GM19099 (cell line): ENCODE results near the gene FMO5.

ENCODE experiments used
- POLR2A ChIP-seq: IDR thresholded peaks from 3 replicates; pipeline ENCODE4 v1.6.1; 2011; ENCODE audit warnings: low read depth; ENCODE audit not compliant: insufficient read length; ENCODE audit errors: extremely low read depth

The FMO5 gene

GRCh38 chr1:147214842-147215539 is 10.1 kb downstream of the FMO5 start:
- TF ChIP-seq POLR2A, result no peak

DNA sequence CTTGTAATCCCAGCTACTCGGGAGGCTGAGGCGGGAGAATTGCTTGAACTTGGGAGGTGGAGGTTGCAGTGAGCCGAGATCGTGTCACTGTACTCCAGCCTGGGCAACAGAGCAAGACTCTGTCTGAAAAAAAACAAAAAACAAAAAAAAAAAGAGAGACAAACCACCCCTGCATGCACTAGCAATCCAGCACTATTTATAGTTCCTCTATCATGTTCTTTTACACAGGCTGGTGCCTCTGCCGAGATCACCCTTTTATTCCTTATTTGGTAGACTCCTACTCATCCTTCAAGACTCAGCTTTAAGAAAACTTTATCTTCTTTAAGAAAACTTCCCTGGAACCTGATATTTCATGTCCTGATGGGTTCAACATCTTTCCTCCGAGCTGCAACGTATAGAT is 10.8 kb downstream of the FMO5 start:
- TF ChIP-seq POLR2A, result no peak

GRCh38 chr1:147213271-147213670 is 11.9 kb downstream of the FMO5 start:
- no peak for TF ChIP-seq POLR2A

DNA sequence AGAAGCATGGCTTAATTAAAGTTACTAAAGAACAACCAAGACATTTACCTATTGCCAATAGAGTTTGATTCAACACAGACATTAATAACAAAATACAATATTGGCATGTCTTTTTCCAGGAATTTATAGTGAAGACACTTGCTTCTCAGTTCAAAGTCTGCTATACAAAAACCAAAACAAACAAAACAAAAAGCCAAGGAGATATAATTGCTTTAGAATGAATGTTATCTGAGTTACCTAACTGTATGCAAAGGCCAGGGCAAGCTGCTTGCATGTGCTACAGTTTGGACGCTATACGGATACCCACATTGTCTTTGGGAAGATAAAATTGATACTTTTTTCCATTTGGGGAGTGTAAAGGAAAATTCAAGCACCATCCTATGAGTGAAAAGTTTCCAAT is 13.6 kb downstream of the FMO5 start:
- TF ChIP-seq POLR2A, result no peak

GRCh38 chr1:147210987-147211386 is 14.2 kb downstream of the FMO5 start:
- no peak for TF ChIP-seq POLR2A

DNA sequence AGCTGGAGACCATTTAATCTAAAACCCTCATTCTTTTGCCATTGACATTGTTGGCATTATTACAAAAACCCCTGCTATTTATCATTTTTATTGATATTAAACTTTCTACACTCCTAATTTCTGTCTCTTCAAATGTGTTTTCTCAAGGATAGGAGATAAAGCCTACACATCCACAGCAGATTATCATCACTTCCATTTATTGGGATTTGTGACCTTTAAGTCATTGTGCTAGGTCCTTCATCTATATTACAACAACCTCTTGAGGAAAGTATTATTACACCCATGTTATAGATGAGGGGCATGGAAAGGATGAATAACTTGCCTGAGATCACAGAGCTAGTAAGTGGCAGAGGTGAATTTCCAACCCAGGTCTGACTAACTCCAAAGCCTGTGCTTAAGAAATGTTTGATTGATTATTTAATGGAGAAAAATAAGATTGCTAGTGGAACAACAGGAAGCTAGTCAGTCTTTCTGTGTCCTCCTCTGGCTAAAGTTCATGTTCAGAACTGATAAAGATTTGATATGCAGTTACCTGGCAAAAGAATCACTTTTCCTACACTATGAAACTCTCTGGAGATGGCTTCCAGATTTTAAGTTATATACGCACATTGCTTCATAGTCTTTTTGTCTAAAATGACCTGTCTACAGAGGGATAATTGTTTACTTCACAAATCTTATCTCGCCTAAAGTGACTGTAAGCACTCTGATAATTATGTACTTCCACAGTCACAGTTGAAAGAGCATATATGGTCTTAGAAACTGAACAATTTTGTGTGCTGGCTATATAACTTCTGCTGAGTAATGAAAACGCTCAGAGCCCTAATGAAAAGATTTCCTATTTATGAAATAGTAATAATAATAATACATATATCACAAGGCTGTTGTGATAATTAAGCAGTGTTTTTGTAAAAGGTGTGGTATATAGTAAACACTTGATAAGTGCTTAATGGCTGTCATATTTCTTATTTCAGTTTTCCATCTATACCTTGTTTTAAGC is 15.0 kb downstream of the FMO5 start:
- no peak for TF ChIP-seq POLR2A

DNA sequence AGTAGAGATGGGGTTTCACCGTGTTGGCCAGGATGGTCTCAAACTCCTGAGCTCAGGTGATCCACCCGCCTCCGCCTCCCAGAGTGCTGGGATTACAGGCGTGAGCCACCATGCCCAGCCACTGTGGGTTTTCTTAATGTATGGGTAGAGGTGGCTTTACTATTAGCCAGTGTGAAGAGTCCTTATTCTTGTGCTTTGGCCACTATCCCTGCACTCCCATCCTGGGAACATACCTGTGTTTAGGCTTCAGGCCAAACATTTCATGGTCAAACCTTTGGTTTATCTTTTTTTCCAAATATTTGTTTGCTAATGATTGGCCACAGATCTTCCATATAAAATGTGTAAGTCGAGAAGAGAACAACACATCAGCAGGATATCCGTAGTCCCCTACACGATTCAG is 16.5 kb downstream of the FMO5 start:
- no peak for TF ChIP-seq POLR2A

GRCh38 chr1:147207192-147207591 is 17.9 kb downstream of the FMO5 start:
- TF ChIP-seq POLR2A, result no peak

GRCh38 chr1:147204080-147204479 is 21.1 kb downstream of the FMO5 start:
- TF ChIP-seq POLR2A, result no peak

DNA sequence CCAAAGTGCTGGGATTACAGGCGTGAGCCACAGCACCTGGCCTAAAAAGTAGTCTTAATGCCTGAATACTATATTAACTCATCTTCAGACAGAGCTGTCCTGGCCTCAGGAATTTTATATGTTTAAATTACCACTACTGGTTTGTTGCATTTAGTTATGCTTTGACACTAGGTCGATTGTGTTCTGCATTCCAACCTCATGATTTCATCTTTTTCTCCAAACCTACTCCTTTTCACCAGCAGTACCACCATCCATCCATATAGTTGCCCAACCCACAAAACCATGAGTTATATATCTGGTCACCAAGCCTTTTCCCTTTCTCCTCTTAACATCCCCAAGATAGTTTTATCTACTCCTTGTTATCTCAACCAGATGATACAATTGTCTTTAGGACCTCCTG is 22.6 kb downstream of the FMO5 start:
- TF ChIP-seq POLR2A, result no peak

- no peak for TF ChIP-seq POLR2A
These were observed 23.4 kb downstream of the FMO5 start for GRCh38 chr1:147201786-147202185.

DNA sequence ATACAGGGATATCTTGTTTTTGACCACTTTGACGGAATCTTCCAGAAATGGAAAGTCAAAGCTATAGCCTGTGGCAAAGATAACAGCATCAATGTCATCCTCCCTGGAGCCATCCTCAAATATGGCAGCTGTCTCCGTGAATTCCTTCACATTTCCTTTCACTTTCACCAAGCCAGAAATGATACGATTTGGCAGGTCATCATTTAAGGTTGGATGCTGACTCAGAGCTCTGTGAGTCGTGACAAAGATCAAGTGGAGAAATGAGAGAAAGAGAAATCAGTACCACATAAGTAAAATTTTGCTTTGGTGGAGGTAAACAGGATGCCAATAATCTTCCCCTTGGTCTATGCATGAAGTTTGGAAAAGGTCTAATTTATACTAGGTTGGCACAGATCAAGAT is 23.9 kb downstream of the FMO5 start:
- no peak for TF ChIP-seq POLR2A

GRCh38 chr1:147189514-147189913 is 35.6 kb downstream of the FMO5 start:
- no peak for TF ChIP-seq POLR2A

- no peak for TF ChIP-seq POLR2A
These were observed 39.7 kb downstream of the FMO5 start for GRCh38 chr1:147185432-147185831.

DNA sequence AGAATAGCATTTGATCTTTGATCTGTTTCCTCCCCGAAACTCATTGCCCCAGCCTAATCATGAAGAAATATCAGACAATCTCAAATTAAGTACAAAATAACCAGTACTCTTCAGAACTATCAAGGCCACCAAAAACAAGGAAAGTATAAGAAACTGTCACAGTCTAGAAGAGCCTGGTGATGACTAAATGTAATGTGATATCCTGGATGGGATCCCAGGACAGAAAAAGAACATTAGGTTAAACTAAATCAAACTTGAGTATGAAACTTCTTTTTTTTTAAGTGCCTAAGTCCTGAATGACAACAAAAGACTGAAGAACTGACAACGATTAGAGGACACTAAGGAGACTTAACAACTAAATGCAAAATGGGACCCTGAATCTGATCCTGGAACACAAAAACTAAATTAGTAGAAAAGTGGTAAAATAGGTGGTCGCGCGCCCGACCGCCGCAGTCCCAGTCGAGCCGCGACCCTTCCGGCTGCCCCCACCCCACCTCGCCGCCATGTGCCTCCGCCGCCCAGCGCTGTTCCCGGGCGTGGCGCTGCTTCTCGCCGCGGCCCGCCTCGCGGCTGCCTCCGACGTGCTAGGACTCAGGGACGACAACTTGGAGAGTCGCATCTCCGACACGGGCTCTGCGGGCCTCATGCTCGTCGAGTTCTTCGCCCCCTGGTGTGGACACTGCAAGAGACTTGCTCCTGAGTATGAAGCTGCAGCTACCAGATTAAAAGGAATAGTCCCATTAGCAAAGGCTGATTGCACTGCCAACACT is 47.3 kb downstream of the FMO5 start:
- TF ChIP-seq POLR2A, result no peak

GRCh38 chr1:147172168-147173016 is 52.7 kb downstream of the FMO5 start, which contains the start of gene PRKAB2:
Gene PRKAB2 (minus strand): TSS chr1:147172470. CDS start chr1:147172144, 326 bp downstream.
- peak; percentile 73 for TF ChIP-seq POLR2A
